Activated naive CD4-positive, alpha-beta T cell (primary cell): ENCODE data around the gene RGSL1.
"Not testable (repeated sequence)": the region's sequence is repeated elsewhere in the genome, so short reads cannot be mapped to it uniquely, and the experiment has no call there.

ENCODE experiments used
- DNase-seq, 4 experiments: peaks; one replicate each; lab custom pipeline; 2025; lab: John Stamatoyannopoulos, UW

The RGSL1 gene

DNA sequence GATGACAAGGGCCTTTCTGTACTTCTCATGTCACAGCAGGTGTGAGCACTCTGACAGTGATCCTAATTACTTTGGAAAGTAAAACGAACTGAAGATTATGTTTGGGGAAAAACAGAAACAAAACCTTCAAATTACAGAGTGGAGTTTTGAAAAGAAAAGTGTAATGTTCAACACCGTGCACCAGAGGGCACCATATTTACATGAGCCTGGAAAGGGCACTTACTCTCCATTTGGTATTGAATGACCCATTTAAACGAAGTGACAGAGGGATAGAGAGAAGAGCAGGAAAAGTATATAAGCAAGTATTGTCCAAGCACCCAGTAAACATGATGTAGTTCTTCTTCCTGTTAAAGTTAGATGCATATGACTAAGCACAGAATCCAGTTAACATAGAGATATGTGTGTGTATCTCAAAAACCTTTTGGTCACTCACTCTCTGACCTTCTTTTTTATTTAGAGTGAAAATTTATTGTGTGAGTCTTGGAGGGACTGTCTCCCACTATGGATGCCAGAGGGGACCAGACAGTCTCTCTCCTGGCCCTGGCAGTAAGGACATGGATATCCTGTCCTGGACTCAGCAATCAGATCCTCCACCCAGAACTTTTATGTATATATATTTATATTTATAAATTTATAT lies 3.8 kb upstream of the RGSL1 start:
- DNase-seq = no peak

DNA sequence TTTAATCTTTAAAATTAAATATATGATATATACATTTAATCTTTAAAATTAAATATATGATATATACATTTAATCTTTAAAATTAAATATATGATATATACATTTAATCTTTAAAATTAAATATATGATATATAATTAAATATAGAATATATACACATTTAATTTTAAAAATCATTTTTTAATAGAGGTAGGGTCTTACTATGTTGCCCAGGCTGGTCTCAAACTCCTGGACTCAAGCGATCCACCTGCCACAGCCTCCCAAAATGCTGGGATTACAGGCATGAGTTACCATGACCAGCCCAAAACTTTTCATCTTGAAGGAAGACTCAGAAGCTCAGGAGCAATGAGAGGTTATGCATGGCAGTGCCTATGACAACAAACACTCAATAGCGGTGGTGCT lies 2.8 kb upstream of the RGSL1 start:
- not testable (repeated sequence) for DNase-seq

DNA sequence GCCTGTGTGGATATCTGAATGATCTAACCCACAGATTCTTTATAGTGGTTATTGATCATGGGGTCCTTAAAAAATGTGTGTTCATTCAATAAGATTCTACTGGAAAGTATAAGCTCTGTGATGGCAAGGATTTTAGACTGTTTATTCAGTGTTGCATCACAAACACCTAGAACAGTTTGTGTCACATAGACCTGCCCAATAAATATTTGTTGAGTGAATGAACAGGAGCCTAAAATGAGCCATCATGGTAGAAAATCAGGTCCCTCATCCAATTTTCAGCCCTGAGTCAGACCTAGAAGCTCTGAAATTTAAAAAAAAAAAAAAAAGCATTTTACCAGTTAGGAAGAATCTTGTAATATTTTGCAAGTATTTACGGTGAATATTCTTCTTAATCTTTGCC lies 2.3 kb upstream of the RGSL1 start:
- no peak for DNase-seq

DNA sequence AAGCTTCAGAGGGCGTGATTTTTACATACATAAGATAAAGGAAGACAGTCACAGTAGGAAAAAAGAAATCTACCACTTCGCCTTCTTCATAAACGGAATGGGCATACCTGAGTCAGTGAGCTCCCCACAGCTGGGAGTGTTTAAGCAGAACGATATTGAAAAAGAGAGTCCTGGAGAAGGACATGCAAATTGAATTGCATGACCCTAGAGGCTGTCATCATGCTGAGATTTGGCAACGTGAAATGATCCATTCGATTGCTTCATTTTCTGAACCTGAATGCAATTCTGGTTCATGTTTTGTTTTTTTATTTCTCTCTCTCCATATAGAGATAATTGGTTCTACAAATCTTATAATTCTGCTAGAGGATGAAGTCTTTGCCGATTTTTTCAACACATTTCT lies 3.7 kb downstream of the RGSL1 start:
- no peak for DNase-seq

DNA sequence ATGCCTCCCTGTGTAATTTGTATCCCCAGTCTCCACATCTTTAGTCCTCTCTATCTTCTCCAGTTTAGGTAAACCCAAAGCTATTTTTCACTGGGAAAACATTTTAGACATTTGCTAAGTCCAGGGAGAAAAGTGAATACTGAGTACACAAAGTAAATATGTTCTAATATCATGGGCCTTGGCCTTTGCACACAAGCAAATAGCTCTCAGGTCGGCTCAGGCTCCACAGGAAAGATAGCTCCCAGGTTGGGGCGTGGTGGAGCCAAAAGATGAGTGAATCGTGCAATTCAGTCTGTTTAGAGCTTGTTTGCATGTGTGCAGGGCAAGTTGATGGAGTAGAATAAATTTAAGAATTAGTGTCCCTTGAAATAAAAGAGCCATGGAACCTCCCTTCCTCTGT lies 7.9 kb downstream of the RGSL1 start:
- DNase-seq = no peak

GRCh38 chr1:182459949-182460348 lies 10.0 kb downstream of the RGSL1 start:
- DNase-seq = no peak

- no peak for DNase-seq
These were observed 10.6 kb downstream of the RGSL1 start for GRCh38 chr1:182460550-182460951.

GRCh38 chr1:182473556-182473955 lies 23.6 kb downstream of the RGSL1 start:
- DNase-seq = no peak

GRCh38 chr1:182476625-182477024 lies 26.7 kb downstream of the RGSL1 start:
- DNase-seq = no peak

DNA sequence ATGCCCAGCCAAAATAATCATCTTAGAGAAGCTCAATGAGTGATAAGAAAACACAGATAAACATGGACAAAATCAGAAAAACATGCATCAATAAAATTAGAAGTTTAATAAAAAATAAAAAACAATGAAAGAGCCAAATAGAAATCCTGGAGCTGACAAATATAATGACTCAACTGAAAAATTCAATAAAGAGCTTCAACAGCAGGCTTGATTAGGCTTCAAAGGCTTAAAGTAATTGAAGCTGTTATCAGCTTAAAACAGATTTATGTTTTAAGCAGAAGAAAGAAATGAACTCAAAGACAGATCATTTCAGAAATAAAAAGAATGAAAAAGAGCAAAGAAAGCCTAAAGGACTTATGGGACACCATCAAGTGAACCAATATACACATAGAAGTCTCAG lies 28.3 kb downstream of the RGSL1 start:
- DNase-seq = no peak

DNA sequence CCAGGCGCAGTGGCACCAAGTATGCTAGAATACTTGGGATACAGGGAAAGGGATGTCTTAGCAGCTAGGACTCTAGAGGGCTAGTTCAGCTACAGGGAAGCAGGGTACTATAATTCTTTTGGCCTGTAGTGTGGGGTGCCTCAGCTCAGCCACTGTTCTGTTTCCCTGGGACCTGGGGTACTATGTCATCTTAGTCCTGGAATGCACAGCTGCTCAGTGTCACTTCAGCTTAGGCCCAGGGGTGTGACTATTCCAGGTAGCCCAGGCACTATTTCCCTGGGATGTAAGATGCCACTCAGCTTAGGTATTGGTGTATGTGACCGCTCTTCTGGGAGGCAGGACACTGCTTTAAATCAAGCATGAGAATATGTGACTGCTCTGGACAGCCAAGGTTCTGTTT lies 34.1 kb downstream of the RGSL1 start:
- no peak for DNase-seq

DNA sequence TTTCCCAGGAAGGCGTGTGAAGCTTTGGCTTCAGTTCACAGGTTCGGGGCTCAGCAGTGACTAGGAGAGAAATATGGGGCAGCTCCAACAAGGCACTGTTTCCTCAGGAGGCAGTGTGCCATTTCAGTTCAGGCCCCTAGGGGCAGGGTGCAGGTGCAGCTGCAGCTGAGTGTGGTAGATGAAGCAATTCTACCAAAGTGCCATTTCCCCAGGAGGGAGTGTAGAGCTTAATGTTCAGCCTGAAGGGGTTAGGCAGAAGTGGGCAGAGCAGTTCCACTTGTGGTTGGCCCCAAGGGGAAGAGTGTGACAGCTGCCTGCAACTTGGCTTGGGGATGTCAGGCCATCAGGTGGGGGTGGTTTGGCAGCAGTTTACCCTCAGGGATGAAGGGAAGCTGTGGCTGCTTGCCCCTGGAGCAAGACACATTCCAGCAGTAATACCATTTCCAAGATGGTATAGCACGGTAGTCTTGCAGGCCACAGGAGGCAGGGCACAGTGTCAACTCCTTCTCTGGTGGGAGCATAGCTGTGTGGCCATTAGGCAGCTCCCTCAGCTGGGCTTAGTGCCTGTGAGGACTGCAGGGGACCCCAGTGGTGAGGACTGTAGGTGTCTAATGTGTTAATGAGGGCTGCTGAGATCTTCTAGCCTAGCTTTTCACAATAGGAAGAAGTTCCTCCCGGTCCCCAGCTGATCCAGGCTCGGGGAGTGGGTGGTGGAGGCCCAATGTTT lies 34.7 kb downstream of the RGSL1 start:
- no peak for DNase-seq

- no peak for DNase-seq
These were observed 35.9 kb downstream of the RGSL1 start for GRCh38 chr1:182485861-182486260.

DNA sequence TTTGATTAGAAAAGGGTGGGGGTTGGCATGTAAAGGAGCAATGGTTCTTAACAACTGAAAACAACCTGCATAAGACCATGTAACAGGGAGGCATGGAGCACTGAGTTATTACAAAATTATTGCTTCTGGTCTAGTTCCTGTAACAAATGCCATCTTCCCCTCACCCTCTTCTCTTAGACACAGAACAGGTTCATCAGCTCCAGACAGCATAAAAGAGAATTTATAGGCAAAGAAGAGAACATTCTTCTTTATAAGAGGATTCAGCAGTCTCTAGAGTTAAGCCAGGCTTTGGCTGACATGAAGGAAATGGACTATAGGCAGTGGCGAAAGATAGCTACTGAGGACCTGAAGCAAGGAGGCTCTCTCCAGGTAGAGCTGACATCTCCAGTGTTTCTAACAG lies 38.9 kb downstream of the RGSL1 start:
- no peak for DNase-seq

- no peak for DNase-seq
These were observed 43.1 kb downstream of the RGSL1 start for GRCh38 chr1:182493063-182493462.

GRCh38 chr1:182495002-182495401 lies 45.1 kb downstream of the RGSL1 start:
- DNase-seq = no peak

DNA sequence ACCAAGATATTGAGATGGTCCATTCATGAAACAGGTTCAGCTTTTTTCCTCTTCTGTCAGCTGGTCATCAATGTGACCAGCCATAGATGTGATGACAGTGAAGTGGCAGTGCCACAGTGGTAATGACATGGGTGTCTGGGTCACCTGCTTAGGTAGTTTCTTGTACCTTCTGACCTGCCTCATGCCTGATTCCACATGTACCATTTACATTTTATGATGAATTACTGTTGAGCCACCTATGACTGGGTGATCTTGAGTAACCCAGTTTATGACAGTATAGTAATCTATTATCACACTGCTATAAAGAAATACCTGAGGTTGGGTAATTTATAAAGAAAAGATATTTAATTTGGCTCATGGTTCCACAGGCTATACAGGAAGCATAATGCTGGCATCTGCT lies 45.7 kb downstream of the RGSL1 start:
- DNase-seq = no peak

GRCh38 chr1:182507685-182508084 lies 57.7 kb downstream of the RGSL1 start:
- DNase-seq = no peak

DNA sequence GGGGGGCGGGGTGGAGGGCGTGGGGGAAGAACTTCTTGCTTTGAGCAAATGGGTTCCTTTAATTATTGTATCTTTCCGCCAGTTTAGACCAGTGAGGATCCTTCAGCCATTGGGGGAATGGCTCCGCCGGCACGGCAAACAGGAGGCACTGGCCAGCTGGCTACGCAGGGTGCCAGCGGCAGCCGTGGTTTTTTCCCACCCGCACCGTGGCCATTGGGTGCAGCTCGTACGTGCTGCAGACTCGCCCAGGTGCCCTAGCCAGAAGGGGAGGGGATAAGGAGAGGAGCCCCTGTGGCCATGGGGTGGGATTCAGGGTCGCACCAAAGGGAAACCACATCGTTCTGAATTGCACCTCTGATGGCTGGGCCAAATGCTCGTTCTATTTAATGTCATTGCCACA lies 65.6 kb downstream of the RGSL1 start:
- no peak for DNase-seq

GRCh38 chr1:182520736-182521135 lies 70.8 kb downstream of the RGSL1 start:
- DNase-seq = no peak

- no peak for DNase-seq
These were observed 75.4 kb downstream of the RGSL1 start for GRCh38 chr1:182525342-182525741.

- no peak for DNase-seq
These were observed 77.7 kb downstream of the RGSL1 start for GRCh38 chr1:182527680-182528079.

DNA sequence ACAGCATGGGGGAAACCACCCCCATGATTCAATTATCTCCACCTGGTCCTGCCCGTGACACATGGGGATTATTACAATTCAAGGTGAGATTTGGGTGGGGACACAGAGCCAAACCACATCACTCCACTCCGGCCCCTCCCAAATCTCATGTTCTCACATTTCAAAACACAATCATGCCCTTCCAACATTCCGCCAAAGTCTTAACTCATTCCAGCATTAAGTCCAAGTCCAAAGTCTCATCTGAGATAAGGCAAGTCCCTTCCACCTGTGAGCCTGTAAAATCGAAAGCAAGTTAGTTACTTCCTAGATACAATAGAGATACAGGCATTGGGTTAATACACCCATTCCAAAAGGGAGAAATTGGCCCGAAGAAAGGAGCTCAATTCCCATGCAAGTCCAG lies 78.3 kb downstream of the RGSL1 start:
- not testable (repeated sequence) for DNase-seq

- DNase-seq = no peak
These were observed 84.0 kb downstream of the RGSL1 start for GRCh38 chr1:182533896-182534295.
